HK-2 (cell line): ENCODE results near the gene TGFB1I1.
"Not testable (repeated sequence)": the region's sequence is repeated elsewhere in the genome, so short reads cannot be mapped to it uniquely, and the experiment has no call there.

Experiments used
- DNase-seq: peaks from one replicate; pipeline ENCODE4 v3.0.0-alpha.2; 2018; ENCODE audit not compliant: unreplicated experiment

The TGFB1I1 gene

DNA sequence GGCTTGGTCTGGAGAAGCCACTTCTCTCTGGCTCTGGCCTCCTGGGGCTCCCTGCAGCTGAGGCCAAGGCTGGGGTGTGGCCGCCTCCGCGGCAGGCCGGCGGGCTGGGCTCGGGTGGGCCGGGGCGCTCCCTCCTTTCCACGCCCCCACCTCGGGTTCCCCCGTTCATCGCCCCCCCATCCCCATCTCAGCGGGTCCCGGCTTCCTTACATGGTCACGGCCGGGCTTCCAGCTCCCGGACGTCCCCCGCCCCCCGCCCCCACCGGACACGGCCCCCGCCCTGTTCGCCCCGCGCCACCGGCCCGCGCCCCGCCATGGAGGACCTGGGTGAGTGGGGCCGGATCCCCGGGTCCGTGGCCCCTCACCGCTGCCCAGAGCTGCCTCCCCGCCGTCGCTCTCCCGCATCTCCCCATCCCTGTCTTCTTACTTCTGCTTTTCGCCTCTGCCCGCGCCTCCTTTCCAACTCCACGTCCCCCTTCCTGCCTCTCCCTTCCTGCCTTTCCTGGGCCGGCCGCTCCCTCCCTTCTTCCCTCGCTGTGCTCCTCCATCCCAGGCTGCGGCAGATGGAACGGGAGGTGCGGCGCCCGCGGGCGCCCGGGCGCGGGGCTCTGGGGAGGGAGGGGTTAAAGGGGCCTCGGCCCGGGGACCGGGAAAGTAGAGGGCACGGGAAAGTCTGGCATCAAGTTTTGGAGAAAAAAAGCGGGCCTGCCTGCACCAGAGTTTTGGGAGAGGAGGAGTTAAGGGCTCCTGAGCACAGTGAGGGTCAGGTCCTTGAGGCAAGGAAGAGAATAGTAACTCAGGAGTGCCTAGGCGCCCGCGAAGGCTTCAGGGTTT lies at the start of gene TGFB1I1:
Gene TGFB1I1 (plus strand): TSS at position 278 of the 834 bp plus-strand sequence. CDS start 37 bp downstream, at position 315.
- peak; percentile 90 for DNase-seq

DNA sequence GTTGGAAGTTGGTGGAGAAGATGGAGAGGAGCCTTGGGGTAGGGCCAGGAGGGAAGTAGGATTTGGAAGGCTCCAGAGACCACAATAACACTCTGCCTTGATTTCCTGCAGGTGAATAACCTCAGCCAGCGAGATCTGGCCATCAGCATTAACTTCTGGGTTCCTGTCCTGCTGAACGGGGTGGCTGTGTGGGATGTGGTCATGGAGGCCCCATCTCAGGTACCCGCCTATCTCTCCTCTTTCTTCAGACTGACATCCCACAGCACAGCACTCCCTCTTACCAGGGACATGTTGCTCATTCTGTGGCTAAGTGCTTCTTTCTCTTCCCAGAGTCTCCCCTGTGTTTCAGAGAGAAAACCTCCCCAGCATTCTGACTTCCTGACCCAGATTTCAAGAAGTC lies 48.7 kb upstream of the TGFB1I1 start:
- no peak for DNase-seq

DNA sequence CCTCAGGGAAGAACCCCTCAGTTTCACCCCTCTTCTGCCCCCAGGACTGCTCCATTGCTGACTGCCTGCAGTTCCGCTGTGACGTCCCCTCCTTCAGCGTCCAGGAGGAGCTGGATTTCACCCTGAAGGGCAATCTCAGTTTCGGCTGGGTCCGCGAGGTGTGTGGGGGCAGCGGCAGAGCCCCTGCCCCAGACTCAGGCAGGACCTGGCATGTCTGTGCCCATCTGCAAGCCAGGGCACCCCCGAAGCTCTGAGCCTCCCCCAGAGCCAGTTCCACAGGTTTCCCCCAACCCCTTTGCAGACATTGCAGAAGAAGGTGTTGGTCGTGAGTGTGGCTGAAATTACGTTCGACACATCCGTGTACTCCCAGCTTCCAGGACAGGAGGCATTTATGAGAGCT lies 48.2 kb upstream of the TGFB1I1 start:
- DNase-seq, result no peak

DNA sequence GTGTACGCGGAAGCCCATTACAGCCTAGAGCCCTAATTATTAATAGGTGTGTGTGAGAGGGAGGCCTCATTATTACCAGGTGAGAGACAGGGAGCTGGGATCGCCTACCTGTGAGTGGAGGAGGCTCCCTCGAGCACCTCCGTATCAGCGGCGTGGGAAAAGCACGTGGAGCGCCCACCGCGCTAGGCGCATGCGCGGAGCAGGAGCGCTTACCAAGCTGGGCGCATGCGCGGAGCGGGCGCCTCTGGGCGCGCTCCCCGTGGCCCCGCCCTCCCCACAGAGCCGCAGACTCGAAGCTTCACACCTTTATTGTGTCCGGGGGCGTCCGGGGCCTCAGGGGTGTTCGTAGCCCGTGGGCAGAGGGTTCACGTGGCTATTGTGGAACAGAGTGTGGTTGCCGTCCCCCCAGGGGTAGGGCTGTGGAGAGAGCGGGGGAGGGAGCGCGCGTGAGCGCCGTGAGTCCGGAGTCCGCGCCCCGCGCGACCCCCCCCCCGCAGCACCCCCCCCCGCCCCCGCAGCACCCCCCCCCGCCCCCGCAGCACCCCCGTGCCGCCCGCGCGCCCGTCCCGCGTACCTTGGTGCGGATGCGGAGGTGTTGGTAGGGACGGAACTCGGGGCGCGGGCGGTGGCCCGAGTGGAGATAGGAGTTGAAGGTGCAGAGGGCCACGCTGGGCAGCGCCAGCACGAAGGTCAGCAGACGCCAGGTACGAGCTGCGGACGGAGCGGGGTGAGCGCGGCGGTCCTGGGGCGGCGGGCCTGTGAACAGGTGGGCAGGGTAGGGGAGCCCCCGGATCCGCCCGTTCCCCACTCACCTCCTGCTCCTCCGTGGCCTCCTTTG lies 44.3 kb upstream of the TGFB1I1 start:
- peak; percentile 91 for DNase-seq

DNA sequence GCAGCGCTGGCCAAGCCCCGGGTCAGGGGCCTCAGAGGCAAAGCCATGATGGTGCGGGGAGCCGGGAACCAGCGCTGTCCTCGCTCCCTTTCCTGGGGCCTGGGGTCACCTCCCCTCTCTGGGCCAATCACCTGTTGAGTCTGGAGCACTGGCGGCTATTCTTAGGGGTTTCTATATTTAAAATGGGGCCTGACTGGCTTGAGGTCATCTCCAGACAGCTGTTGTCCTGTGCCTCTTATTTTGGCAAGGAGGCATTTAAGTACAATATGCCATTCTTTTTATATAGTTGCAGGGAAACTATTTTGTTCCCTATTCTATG lies 43.7 kb upstream of the TGFB1I1 start, which contains the start of gene COX6A2:
Gene COX6A2 (minus strand): TSS at position 82 of the 319 bp plus-strand sequence. CDS start 35 bp downstream, at position 47.
- DNase-seq, result no peak

GRCh38 chr16:31428638-31429247 lies 43.2 kb upstream of the TGFB1I1 start:
- no peak for DNase-seq

DNA sequence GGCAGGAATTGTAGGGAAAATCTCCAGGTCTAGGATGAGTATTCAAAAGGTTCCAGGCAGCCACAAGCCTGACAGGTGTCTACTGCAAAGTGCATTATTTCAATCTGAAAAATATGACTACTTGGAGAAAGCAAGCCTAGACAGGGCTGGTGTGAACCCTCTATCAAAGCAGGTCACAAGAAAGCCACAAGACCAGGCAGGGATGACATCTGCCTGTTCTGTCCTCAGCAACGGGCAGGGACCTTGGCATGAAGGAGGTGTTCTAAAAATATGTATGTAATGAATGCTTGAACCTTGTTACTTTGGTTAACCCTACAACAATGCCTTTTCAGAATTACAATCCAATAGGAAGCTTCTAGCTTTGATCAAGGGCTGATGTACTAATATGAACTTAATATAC lies 42.6 kb upstream of the TGFB1I1 start:
- no peak for DNase-seq

DNA sequence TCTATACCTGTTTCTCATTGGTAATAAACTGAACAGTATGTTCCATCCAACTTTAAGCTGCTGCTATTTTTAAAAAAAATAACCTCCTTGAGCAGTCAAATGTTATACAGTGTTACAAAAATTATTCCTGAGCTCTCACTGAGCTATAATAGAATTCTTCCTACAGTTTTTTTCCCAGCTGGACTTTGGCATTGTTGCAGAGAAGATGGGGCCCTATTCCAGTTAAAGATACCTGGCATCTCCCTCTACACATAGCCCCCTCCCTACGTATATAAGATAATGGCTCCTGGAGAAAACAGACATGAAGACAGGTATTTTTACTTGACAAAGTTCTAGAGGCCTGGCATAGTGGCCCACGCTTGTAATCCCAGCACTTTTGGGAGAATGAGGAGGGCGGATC lies 42.2 kb upstream of the TGFB1I1 start:
- DNase-seq, result no peak

GRCh38 chr16:31430380-31431052 lies 41.4 kb upstream of the TGFB1I1 start:
- no peak for DNase-seq

DNA sequence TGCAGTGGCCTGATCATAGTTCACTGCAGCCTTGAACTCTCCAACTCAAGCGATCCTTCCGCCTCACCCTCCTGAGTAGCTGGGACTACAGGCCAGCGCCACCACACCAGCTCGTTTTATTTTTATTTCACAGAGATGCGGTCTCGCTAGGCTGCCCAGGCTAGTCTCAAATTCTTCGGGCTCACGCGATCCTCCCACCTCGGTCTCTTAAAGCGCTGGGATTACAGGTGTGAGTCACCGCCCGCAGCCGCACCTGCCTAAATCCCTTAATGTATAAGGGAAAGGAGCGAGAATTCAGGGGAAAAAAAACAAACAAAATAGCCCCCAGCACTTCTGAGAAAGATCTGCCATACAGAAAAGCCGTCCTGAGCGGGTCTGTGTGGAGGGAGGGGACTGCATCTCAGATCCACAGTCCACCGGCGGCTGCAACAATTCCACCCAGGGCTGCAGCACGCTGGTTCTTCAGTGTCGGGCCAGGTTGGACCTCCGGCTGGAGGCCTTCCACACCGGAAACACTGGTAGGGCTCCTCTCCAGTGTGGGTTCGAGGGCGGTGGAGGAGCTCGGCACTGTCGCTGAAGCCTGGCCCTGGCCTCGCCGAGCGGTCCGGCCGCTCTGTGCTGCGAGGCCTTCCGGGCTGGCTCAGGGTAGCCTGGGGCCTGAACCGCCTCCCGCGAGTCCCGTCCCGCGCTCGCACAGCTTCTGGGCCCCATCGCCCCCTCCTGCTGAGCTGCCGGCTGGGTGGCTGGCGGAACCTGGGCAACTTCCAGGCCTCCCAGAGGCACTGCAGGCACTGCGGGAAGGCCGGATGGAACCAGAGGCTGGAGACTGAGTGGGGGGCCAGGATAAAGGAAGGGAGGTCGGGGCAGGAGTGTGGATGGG lies 36.4 kb upstream of the TGFB1I1 start:
- no peak for DNase-seq

DNA sequence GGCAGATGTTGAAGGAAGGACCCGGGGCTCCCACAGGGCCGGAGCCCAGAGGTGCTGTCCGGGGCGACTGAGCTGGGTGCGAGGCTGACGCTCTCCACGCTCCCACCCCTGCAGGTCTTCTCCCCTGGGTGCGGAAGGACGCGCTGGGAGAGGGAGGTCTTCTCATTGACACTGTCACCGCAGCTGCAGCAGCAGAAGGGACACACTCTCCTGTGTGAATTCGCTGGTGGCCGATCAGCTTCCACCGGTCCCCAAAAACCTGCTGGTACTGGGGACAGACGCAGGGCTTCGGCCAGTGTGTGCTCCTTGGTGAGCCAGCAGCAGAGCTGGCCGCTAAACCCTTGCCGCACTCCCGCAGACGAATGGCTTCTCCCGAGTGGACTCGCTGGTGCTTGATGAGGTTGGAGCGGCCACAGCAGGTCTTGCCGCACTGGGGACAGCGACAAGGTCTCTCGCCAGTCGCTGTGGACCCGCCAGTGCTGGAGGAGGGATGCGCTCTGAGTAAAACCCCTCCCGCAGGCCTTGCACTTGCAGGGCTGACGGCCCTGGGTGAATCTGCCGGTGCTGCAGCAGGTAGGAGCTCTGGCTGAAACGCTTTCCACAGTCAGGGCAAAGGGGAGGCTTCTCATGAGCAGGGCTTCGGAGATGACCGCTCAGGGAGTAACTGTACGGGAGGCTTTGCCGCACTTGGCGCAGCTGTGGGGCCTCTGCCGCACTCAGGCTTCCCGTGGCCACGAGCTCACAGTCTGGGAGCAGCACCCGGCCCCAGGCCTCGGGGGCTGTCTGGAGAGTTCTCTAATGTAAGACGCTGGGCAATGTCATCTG lies 35.5 kb upstream of the TGFB1I1 start:
- no peak for DNase-seq

DNA sequence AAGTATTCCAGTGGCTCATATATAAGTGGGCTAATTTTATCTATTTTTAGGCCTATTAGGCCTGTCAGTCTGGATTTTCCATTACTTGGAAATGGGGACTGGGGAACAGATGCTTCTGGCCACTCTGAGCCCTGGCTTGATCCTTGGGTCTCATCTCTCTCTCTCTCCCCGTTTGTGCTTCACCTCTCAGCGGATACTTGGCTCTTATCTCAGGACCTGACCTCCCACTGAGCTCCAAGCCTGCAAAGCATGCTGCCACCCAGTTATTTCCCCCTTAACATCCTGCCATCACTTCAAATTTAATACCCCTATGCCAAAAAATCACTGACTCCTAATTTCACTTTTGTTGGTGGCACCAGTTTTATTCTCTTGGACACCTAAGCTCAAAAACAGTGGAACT lies 33.5 kb upstream of the TGFB1I1 start:
- DNase-seq, result no peak

DNA sequence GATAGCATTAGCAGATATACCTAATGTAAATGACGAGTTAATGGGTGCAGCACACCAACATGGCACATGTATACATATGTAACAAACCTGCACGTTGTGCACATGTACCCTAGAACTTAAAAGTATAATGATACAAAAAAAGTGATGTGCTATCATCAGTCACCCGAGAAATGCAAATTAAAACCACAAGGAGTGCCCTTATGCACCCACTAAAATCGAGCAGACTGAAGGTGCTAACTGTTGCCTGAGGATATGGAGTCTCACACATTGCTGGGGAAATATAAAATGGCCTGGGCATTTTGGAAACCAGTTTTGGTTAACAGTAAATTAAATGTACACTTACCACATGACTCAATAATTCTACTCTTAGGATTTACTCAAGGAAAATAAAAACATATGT lies 32.9 kb upstream of the TGFB1I1 start:
- not testable (repeated sequence) for DNase-seq

GRCh38 chr16:31439519-31439918 lies 32.4 kb upstream of the TGFB1I1 start:
- no peak for DNase-seq

DNA sequence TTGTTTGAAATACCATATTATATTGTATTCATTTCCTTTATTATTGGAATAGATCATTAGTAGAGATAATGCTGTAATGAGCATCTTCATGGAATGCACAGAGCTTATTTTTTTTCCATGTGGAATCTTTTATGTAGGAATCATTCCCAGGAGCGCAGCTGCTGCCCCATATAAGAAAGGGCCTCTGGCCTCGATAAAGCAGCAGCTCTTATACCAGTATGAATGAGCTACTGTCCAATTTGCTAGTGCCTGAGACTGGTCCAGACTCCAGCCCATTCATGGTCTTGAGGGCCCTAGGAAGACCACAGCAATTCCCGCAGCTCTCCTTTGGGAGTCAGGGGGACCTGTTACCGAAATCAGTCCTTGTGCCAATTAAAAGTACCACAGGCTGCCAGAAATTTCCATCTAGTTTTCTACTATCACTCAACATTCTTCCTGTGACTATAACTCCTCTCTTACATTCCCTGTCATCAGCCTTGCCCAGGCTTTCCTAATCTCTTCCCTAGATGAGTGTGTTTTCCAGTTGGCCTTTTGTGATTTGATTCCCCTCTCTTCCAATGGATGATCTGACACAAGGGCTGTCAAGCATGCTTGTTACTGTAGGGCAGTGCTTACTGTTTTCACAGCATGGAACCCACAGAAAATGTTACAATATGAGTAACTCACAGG lies 31.3 kb upstream of the TGFB1I1 start:
- DNase-seq, result no peak

DNA sequence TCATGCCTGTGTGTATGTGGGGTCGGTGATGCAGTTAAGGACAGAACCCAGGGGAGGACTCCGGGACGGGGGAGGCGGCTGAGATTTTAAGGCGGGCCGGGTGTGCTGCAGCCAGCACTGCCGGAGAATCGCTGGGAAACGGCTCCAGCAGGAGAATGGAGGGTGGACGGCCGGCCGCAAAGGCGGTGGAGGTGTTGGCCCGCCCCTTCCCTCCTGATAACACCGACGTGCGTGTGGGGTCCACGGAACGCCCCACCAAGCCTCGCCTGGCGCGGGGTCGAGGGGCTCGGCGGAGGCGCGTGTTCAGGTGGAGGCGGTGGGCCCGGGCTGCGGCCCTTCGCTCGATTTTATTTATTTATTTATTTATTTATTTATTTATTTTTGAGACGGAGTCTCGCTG lies 30.0 kb upstream of the TGFB1I1 start:
- DNase-seq, result no peak

GRCh38 chr16:31445931-31446330 lies 26.0 kb upstream of the TGFB1I1 start:
- DNase-seq, result not testable (repeated sequence)

DNA sequence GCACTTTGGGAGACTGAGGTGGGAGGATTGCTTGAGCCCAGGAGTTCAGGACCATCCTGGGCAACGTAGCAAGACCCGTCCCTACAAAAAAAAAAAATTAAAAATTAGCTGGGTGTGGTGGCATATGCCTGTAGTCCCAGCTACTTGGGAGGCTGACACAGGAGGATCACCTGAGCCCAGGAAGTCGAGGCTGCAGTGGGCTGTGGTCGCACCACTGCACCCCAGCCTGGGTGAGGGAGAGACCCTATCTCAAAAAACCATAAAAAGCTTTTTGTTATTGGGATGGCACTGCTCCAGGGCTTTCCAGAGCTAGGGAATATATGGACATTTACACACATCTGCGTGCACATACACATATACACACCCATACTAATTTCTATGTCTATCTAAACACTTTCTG lies 20.8 kb upstream of the TGFB1I1 start:
- DNase-seq, result no peak

GRCh38 chr16:31451681-31452351 lies 20.1 kb upstream of the TGFB1I1 start:
- DNase-seq, result peak; percentile 54
